IMR-90 (cell line): ENCODE data around the gene PAN2. TPM values are rescaled to one million over a fixed set of nuclear protein-coding genes. Genes with fewer than 3 reads are reported as not detected.

Experiments used
- ATAC-seq: fragments of 200-7000 bp; cut with Tn5 transposase; 2 replicates; pipeline ENCODE4 v1.9.1; 2020; ENCODE audit warnings: low read depth, mild to moderate bottlenecking, moderate library complexity
- BruUV-seq: library from RNA; stranded (reverse); fragments of 400-500 nt; replicated peaks from 2 replicates; lab custom pipeline; 2021; lab: Mats Ljungman, UMichigan
- CTCF ChIA-PET: fragments of 300-600 bp; formaldehyde crosslinking; extraction: SDS; loops from one replicate; lab custom pipeline; 2021; ENCODE audit warnings: antibody characterized with exemption; lab: Yijun Ruan, JAX
- POLR2A ChIA-PET: fragments of 300-600 bp; sonication (Branson Sonifier 250); formaldehyde crosslinking; loops from one replicate; lab custom pipeline; 2022; ENCODE audit warnings: antibody characterized with exemption; ENCODE audit not compliant: unreplicated experiment; lab: Charles Lee
- DNase-seq: peaks from one replicate; pipeline ENCODE4 v3.0.0; 2013
- H2AFZ ChIP-seq: replicated peaks from 2 replicates; pipeline ENCODE3; 2013; ENCODE audit warnings: low read length, mild to moderate bottlenecking; ENCODE audit not compliant: poor library complexity
- H2AK5ac ChIP-seq: 2 replicates; pipeline ENCODE4 v1.6.1; 2013; ENCODE audit warnings: low read depth, low read length, inconsistent platforms
- H2AK9ac ChIP-seq: replicated peaks from 2 replicates; pipeline ENCODE3; 2013; ENCODE audit warnings: mild to moderate bottlenecking, low read depth, low read length, moderate library complexity; ENCODE audit not compliant: poor library complexity
- H2BK120ac ChIP-seq: 2 replicates; pipeline ENCODE4 v1.6.1; 2013; ENCODE audit warnings: low read depth, low read length, inconsistent platforms
- H2BK15ac ChIP-seq: 3 replicates; pipeline ENCODE4 v1.6.1; 2013; ENCODE audit warnings: low read depth, low read length, inconsistent platforms
- H2BK20ac ChIP-seq: 2 replicates; pipeline ENCODE4 v1.6.1; 2013; ENCODE audit warnings: low read depth, mild to moderate bottlenecking, inconsistent platforms, low read length, moderate library complexity
- H2BK5ac ChIP-seq: 2 replicates; pipeline ENCODE4 v1.6.1; 2013; ENCODE audit warnings: mild to moderate bottlenecking, low read depth, low read length, inconsistent platforms; ENCODE audit not compliant: poor library complexity, severe bottlenecking
- H3K14ac ChIP-seq: replicated peaks from 2 replicates; pipeline ENCODE4 v1.6.1; 2013; ENCODE audit warnings: low read depth, low read length, inconsistent platforms
- H3K18ac ChIP-seq: 2 replicates; pipeline ENCODE4 v1.6.1; 2013; ENCODE audit warnings: low read depth, low read length, control low read depth
- H3K23ac ChIP-seq: 2 replicates; pipeline ENCODE4 v1.6.1; 2013; ENCODE audit warnings: low read depth, low read length, inconsistent platforms
- H3K27ac ChIP-seq: 2 replicates; pipeline ENCODE4 v1.5.1; 2013; ENCODE audit warnings: mild to moderate bottlenecking, control low read depth, low read length; ENCODE audit not compliant: insufficient read depth
- H3K27me3 ChIP-seq: 2 replicates; pipeline ENCODE4 v1.6.1; 2013; ENCODE audit warnings: low read length; ENCODE audit not compliant: control insufficient read depth, insufficient read depth
- H3K36me3 ChIP-seq: 2 replicates; pipeline ENCODE4 v1.6.1; 2013; ENCODE audit warnings: low read length, mixed read lengths; ENCODE audit not compliant: control insufficient read depth, insufficient read depth
- H3K4ac ChIP-seq: 2 replicates; pipeline ENCODE4 v1.6.1; 2013; ENCODE audit warnings: low read depth, low read length, inconsistent platforms
- H3K4me1 ChIP-seq: 2 replicates; pipeline ENCODE4 v1.6.1; 2013; ENCODE audit warnings: low read length, mixed read lengths; ENCODE audit not compliant: control insufficient read depth, insufficient read depth
- H3K4me2 ChIP-seq: 2 replicates; pipeline ENCODE4 v1.6.1; 2013; ENCODE audit warnings: low read depth, mild to moderate bottlenecking, control low read depth, low read length, moderate library complexity
- H3K4me3 ChIP-seq: 2 replicates; pipeline ENCODE4 v1.5.1; 2013; ENCODE audit warnings: low read depth, mild to moderate bottlenecking, control low read depth, low read length, moderate library complexity; ENCODE audit not compliant: insufficient read depth
- H3K56ac ChIP-seq: 2 replicates; pipeline ENCODE4 v1.6.1; 2013; ENCODE audit warnings: low read length, inconsistent platforms; ENCODE audit not compliant: insufficient read depth; ENCODE audit errors: extremely low read depth
- H3K79me1 ChIP-seq, 2 experiments: 2 replicates each; pipeline ENCODE4 v1.6.1; 2013; ENCODE audit warnings: low read length in 2 of 2, inconsistent platforms in 1 of 2, low read depth in 1 of 2
- H3K9ac ChIP-seq: 2 replicates; pipeline ENCODE4 v1.6.1; 2013; ENCODE audit warnings: low read depth, low read length, control low read depth
- H3K9me1 ChIP-seq: 2 replicates; pipeline ENCODE4 v1.6.1; 2013; ENCODE audit warnings: low read length, inconsistent platforms; ENCODE audit not compliant: insufficient read depth
- H3K9me3 ChIP-seq: 2 replicates; pipeline ENCODE4 v1.6.1; 2013; ENCODE audit warnings: low read length; ENCODE audit not compliant: control insufficient read depth, insufficient read depth
- H4K20me1 ChIP-seq: 2 replicates; pipeline ENCODE4 v1.6.1; 2013; ENCODE audit warnings: low read length, inconsistent platforms; ENCODE audit not compliant: insufficient read depth
- H4K5ac ChIP-seq: 2 replicates; pipeline ENCODE4 v1.6.1; 2013; ENCODE audit warnings: mild to moderate bottlenecking, low read depth, low read length, control low read depth
- H4K8ac ChIP-seq, 2 experiments: 2 replicates each; pipeline ENCODE4 v1.6.1; 2013; ENCODE audit warnings: low read depth in 2 of 2, low read length in 2 of 2, control low read depth in 1 of 2, inconsistent platforms in 1 of 2
- H4K91ac ChIP-seq: 2 replicates; pipeline ENCODE4 v1.6.1; 2013; ENCODE audit warnings: low read depth, low read length, inconsistent platforms; ENCODE audit not compliant: insufficient read depth
- MAFK ChIP-seq: IDR thresholded peaks from 2 replicates; pipeline ENCODE4 v1.6.1; 2012; ENCODE audit warnings: low read depth, low read length, improper control_type of control experiment
- WGBS, 2 experiments: methylation state at CpG; one replicate each; pipeline versions ENCODE4 v1.1.5 to v1.1.7; 2013; ENCODE audit warnings: missing lambda C conversion rate in 2 of 2; ENCODE audit not compliant: insufficient read length in 1 of 2; ENCODE audit errors: extremely low coverage in 2 of 2; 5-methylcytosine and 5-hydroxymethylcytosine counted together
- dilution Hi-C: fragments of 300-500 bp; cut with HindIII; formaldehyde crosslinking; loops from one replicate; pipeline ENCODE4 v1.14.3; 2018; ENCODE audit warnings: low sequenced_read_pairs; ENCODE audit not compliant: unreplicated experiment
- in situ Hi-C: fragments of 300-500 bp; cut with MboI; formaldehyde crosslinking; loops from 3 replicates; pipeline ENCODE4 v1.14.3; 2019; ENCODE audit warnings: low sequenced_read_pairs, inconsistent platforms, mixed read lengths
- intact Hi-C: fragments of 100-400 bp; cut with micrococcal nuclease; formaldehyde crosslinking; loops from 2 replicates; pipeline ENCODE4 v1.10.0; 2022
- polyA plus RNA-seq, 3 experiments: library from polyadenylated mRNA; depleted of rRNA; stranded (reverse); fragments of >200 nt; gene quantifications; 2 replicates each; pipeline ENCODE4 v1.2.3, GENCODE V29; 2012; ENCODE audit warnings: low replicate concordance in 1 of 3
- total RNA-seq: library from RNA; depleted of rRNA; stranded (reverse); fragments of >200 nt; gene quantifications from 2 replicates; pipeline ENCODE4 v1.2.3, GENCODE V29; 2012
- TF ChIP-seq, protein P1 (sequence below): fragments of 150-350 bp; IDR thresholded peaks from 2 replicates; pipeline ENCODE4 v1.6.1; 2016; ENCODE audit warnings: low read depth, mild to moderate bottlenecking, low read length, moderate library complexity, borderline replicate concordance

Gene PAN2
- total and polyA plus RNA-seq, 2 of the 4 experiments (the other 2 are of a cell fraction), result 9.7 to 20.2 TPM

- Histone ChIP-seq H3K27ac (no peak overlapping the region), H3K4me1 (peaks cover 4% of the 10 kb centered on the region; the same call in 1 of the 2 replicates), H3K36me3 (peaks cover 52% of the 10 kb centered on the region), H3K18ac (no peak overlapping the region), H3K4me3 (no peak overlapping the region), H3K56ac (no peak overlapping the region), H3K4ac (no peak overlapping the region), H3K27me3 (no peaks in the 10 kb centered on the region), H3K4me2 (no peak overlapping the region), H2AK9ac (no peak overlapping the region), H2BK15ac (no peak overlapping the region), H2BK20ac (no peak overlapping the region), H2AFZ (no peak overlapping the region), H3K23ac (no peak overlapping the region), H4K5ac (no peak overlapping the region), H4K20me1 (peaks cover 9% of the 10 kb centered on the region; the same call in 1 of the 2 replicates), H2BK5ac (no peak overlapping the region), H3K9ac (no peak overlapping the region), H4K91ac (no peak overlapping the region), H4K8ac (no peak overlapping the region), H3K9me3 (no peaks in the 10 kb centered on the region), H2BK120ac (no peak overlapping the region), H3K14ac (no peak overlapping the region), H3K79me1 (peaks cover 17 to 26% of the 10 kb centered on the region in 2 experiments), H2AK5ac (no peak overlapping the region), H3K9me1 (no peaks in the 10 kb centered on the region)
- WGBS, 2 experiments, result no CpG with 5 or more reads among the region's 2 CpGs
- ATAC-seq (no peak), DNase-seq (no peak)
- BruUV-seq, result no TSS peak
- dilution Hi-C loops (no loop called here), intact Hi-C loops (no loop called here), in situ Hi-C loops (no loop called here)
- ChIA-PET POLR2A (no interaction called here), CTCF (no interaction called here)
- peak; percentile 85 for TF ChIP-seq MAFK
- TF ChIP-seq, protein P1, sequence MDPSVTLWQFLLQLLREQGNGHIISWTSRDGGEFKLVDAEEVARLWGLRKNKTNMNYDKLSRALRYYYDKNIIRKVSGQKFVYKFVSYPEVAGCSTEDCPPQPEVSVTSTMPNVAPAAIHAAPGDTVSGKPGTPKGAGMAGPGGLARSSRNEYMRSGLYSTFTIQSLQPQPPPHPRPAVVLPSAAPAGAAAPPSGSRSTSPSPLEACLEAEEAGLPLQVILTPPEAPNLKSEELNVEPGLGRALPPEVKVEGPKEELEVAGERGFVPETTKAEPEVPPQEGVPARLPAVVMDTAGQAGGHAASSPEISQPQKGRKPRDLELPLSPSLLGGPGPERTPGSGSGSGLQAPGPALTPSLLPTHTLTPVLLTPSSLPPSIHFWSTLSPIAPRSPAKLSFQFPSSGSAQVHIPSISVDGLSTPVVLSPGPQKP, result no peak
Measured at GRCh38 chr12:56282579-56282978, 51.2 kb downstream of the PAN2 start.
